Central memory CD8-positive, alpha-beta T cell (primary cell): ENCODE data around the gene ZAR1L.
"Not testable (repeated sequence)": the region's sequence is repeated elsewhere in the genome, so short reads cannot be mapped to it uniquely, and the experiment has no call there.

Source experiments
- ATAC-seq: fragments of 150-1000 bp; cut with Tn5 transposase; replicated peaks from 2 replicates; pipeline ENCODE4 v1.10.0; 2022; ENCODE audit warnings: mild to moderate bottlenecking, moderate FRiP score, moderate number of reproducible peaks; ENCODE audit not compliant: poor library complexity, severe bottlenecking; ENCODE audit errors: extremely low read depth
- DNase-seq, 2 donors: peaks; one replicate each; pipeline ENCODE4 v3.0.0; 2021; ENCODE audit warnings: low spot score in 2 of 2
- H3K27ac Mint-ChIP-seq: one replicate; pipeline ENCODE4 v1.8.0; 2022; ENCODE audit warnings: low read depth, mild to moderate bottlenecking, moderate library complexity, mixed read lengths
- H3K27me3 Mint-ChIP-seq: one replicate; pipeline ENCODE4 v1.8.0; 2022; ENCODE audit warnings: mixed read lengths
- H3K36me3 Mint-ChIP-seq: one replicate; pipeline ENCODE4 v1.8.0; 2022; ENCODE audit warnings: mild to moderate bottlenecking, moderate library complexity, mixed read lengths; ENCODE audit not compliant: insufficient read depth
- H3K4me1 Mint-ChIP-seq: one replicate; pipeline ENCODE4 v1.8.0; 2022; ENCODE audit warnings: mixed read lengths
- H3K4me3 Mint-ChIP-seq: one replicate; pipeline ENCODE4 v1.8.0; 2022; ENCODE audit warnings: mild to moderate bottlenecking, moderate library complexity, mixed read lengths
- H3K9me3 Mint-ChIP-seq: one replicate; pipeline ENCODE4 v1.8.0; 2022; ENCODE audit warnings: mixed read lengths

The ZAR1L gene

DNA sequence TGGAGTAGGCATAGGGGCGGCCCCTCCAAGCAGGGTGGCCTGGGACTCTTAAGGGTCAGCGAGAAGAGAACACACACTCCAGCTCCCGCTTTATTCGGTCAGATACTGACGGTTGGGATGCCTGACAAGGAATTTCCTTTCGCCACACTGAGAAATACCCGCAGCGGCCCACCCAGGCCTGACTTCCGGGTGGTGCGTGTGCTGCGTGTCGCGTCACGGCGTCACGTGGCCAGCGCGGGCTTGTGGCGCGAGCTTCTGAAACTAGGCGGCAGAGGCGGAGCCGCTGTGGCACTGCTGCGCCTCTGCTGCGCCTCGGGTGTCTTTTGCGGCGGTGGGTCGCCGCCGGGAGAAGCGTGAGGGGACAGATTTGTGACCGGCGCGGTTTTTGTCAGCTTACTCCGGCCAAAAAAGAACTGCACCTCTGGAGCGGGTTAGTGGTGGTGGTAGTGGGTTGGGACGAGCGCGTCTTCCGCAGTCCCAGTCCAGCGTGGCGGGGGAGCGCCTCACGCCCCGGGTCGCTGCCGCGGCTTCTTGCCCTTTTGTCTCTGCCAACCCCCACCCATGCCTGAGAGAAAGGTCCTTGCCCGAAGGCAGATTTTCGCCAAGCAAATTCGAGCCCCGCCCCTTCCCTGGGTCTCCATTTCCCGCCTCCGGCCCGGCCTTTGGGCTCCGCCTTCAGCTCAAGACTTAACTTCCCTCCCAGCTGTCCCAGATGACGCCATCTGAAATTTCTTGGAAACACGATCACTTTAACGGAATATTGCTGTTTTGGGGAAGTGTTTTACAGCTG lies at the start of gene ZAR1L, which contains the start of gene BRCA2:
Gene ZAR1L (minus strand): TSS at position 126 of the 790 bp plus-strand sequence. CDS start 3,438 bp downstream, outside the sequence.
Gene BRCA2 (plus strand): TSS at position 271 of the 790 bp plus-strand sequence. CDS start 953 bp downstream, outside the sequence.
- DNase-seq (peak; percentile 78), ATAC-seq (peak; percentile 96)
- no peaks in the 10 kb centered on the region for H3K27me3 Mint-ChIP-seq
- peaks cover 18% of the 10 kb centered on the region for H3K36me3 Mint-ChIP-seq
- no peaks in the 10 kb centered on the region for H3K9me3 Mint-ChIP-seq
- H3K27ac Mint-ChIP-seq: peak within 1 kb of the TSS; percentile 98
- H3K4me3 Mint-ChIP-seq: peak within 1 kb of the TSS; percentile 91
- peaks cover 10% of the 10 kb centered on the region for H3K4me1 Mint-ChIP-seq

DNA sequence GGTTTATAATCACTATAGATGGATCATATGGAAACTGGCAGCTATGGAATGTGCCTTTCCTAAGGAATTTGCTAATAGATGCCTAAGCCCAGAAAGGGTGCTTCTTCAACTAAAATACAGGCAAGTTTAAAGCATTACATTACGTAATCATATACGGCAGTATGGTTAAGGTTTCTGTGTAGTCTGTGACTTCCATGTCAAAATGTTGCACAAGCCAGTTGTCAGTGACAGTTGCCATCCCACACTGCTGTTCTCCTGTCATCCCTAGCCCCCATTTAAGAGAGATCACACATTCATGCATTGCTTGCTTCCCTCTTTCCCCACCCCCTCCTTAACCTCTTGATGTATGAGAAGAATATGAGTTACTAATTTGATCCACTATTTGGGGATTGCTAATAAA lies 47.4 kb upstream of the ZAR1L start:
- DNase-seq (no peak), ATAC-seq (no peak)
- Mint-ChIP-seq H3K4me3 (no peak overlapping the region), H3K9me3 (no peaks in the 10 kb centered on the region), H3K27ac (no peak overlapping the region), H3K36me3 (peaks cover 1% of the 10 kb centered on the region), H3K27me3 (no peaks in the 10 kb centered on the region), H3K4me1 (no peaks in the 10 kb centered on the region)

- H3K4me3 Mint-ChIP-seq, ATAC-seq, H3K36me3 Mint-ChIP-seq, H3K27ac Mint-ChIP-seq, H3K9me3 Mint-ChIP-seq, DNase-seq, H3K4me1 Mint-ChIP-seq, H3K27me3 Mint-ChIP-seq: not testable (repeated sequence)
Observed at GRCh38 chr13:32355935-32356334, 40.8 kb upstream of the ZAR1L start.

GRCh38 chr13:32354040-32354439 lies 38.9 kb upstream of the ZAR1L start:
- Mint-ChIP-seq H3K27me3 (no peaks in the 10 kb centered on the region), H3K36me3 (peaks cover 5% of the 10 kb centered on the region), H3K4me1 (no peaks in the 10 kb centered on the region), H3K9me3 (no peaks in the 10 kb centered on the region), H3K27ac (no peak overlapping the region), H3K4me3 (no peak overlapping the region)
- DNase-seq (no peak), ATAC-seq (no peak)

DNA sequence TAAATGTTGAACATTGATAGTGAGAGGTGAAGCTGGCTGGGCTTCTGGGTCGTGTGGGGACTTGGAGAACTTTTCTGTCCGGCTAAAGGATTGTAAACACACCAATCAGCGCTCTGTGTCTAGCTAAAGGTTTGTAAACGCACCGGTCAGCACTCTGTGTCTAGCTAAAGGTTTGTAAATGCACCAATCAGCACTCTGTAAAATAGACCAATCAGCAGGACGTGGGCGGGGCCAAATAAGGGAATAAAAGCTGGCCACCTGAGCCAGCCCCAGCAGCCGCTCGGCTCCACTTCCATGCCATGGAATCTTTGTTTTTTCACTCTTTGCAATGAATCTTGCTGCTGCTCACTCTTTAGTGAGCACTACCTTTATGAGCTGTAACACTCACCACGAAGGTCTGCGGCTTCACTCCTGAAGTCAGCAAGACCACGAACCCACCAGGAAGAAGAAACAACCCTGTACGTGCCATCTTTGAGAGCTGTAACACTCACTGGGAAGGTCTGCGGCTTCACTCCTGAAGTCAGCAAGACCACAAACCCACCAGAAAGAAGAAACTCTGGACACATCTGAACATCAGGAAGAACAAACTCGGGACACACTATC lies 35.8 kb upstream of the ZAR1L start:
- H3K36me3 Mint-ChIP-seq, DNase-seq, ATAC-seq, H3K27me3 Mint-ChIP-seq, H3K4me1 Mint-ChIP-seq, H3K4me3 Mint-ChIP-seq, H3K9me3 Mint-ChIP-seq, H3K27ac Mint-ChIP-seq: not testable (repeated sequence)

- DNase-seq: no peak
- Mint-ChIP-seq H3K4me3 (no peak overlapping the region), H3K4me1 (no peaks in the 10 kb centered on the region), H3K27ac (no peak overlapping the region), H3K9me3 (no peaks in the 10 kb centered on the region), H3K36me3 (peaks cover 7% of the 10 kb centered on the region), H3K27me3 (no peaks in the 10 kb centered on the region)
- ATAC-seq: no peak
Observed at GRCh38 chr13:32347651-32348050, 32.5 kb upstream of the ZAR1L start.

DNA sequence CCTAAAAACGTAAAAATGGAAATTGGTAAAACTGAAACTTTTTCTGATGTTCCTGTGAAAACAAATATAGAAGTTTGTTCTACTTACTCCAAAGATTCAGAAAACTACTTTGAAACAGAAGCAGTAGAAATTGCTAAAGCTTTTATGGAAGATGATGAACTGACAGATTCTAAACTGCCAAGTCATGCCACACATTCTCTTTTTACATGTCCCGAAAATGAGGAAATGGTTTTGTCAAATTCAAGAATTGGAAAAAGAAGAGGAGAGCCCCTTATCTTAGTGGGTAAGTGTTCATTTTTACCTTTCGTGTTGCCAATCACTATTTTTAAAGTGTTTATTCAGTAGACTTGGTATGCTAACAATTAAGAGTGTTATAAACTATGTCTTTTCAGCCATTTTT lies 25.8 kb upstream of the ZAR1L start:
- no peak overlapping the region for H3K4me3 Mint-ChIP-seq
- no peaks in the 10 kb centered on the region for H3K9me3 Mint-ChIP-seq
- ATAC-seq (no peak), DNase-seq (no peak)
- H3K36me3 Mint-ChIP-seq: peaks cover 2% of the 10 kb centered on the region
- no peak overlapping the region for H3K27ac Mint-ChIP-seq
- H3K27me3 Mint-ChIP-seq: no peaks in the 10 kb centered on the region
- no peaks in the 10 kb centered on the region for H3K4me1 Mint-ChIP-seq

GRCh38 chr13:32334671-32335070 lies 19.5 kb upstream of the ZAR1L start:
- Mint-ChIP-seq H3K27me3 (no peaks in the 10 kb centered on the region), H3K27ac (no peak overlapping the region), H3K9me3 (no peaks in the 10 kb centered on the region), H3K4me1 (no peaks in the 10 kb centered on the region), H3K36me3 (peaks cover 5% of the 10 kb centered on the region), H3K4me3 (no peak overlapping the region)
- no peak for DNase-seq
- no peak for ATAC-seq

DNA sequence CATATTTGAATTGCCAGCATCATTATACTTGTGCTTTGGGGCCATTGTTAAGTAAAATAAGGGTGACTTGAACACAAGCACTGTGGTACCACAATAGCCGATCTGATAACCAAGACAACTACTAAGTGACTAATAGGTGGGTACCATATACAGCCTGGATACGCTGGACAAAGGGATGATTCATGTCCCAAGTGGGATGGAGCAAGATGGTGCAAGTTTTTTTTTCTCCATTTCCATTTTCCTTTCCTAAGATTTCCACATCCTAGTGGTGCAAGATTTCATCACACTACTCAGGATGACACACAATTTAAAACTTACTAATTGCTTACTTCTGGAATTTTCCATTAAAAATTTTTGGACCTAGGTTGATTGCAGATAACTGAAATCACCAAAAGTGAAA lies 15.3 kb upstream of the ZAR1L start:
- ATAC-seq (no peak), DNase-seq (no peak)
- peaks cover 5% of the 10 kb centered on the region for H3K36me3 Mint-ChIP-seq
- H3K9me3 Mint-ChIP-seq: no peaks in the 10 kb centered on the region
- no peaks in the 10 kb centered on the region for H3K27me3 Mint-ChIP-seq
- no peak overlapping the region for H3K27ac Mint-ChIP-seq
- H3K4me1 Mint-ChIP-seq: no peaks in the 10 kb centered on the region
- H3K4me3 Mint-ChIP-seq: no peak overlapping the region

GRCh38 chr13:32323912-32324311 lies 8.7 kb upstream of the ZAR1L start:
- no peak overlapping the region for H3K27ac Mint-ChIP-seq
- H3K9me3 Mint-ChIP-seq: no peaks in the 10 kb centered on the region
- DNase-seq (no peak), ATAC-seq (no peak)
- no peak overlapping the region for H3K4me3 Mint-ChIP-seq
- H3K4me1 Mint-ChIP-seq: no peaks in the 10 kb centered on the region
- H3K27me3 Mint-ChIP-seq: no peaks in the 10 kb centered on the region
- peaks cover 4% of the 10 kb centered on the region for H3K36me3 Mint-ChIP-seq

GRCh38 chr13:32320528-32320927 lies 5.4 kb upstream of the ZAR1L start:
- H3K4me1 Mint-ChIP-seq: no peaks in the 10 kb centered on the region
- no peaks in the 10 kb centered on the region for H3K9me3 Mint-ChIP-seq
- ATAC-seq: no peak
- H3K27ac Mint-ChIP-seq: no peak overlapping the region
- no peak overlapping the region for H3K4me3 Mint-ChIP-seq
- H3K27me3 Mint-ChIP-seq: no peaks in the 10 kb centered on the region
- no peak for DNase-seq
- peaks cover 9% of the 10 kb centered on the region for H3K36me3 Mint-ChIP-seq

GRCh38 chr13:32317716-32318465 lies 2.7 kb upstream of the ZAR1L start:
- Mint-ChIP-seq H3K4me3 (no peak overlapping the region), H3K36me3 (peaks cover 18% of the 10 kb centered on the region), H3K4me1 (peaks cover 10% of the 10 kb centered on the region), H3K9me3 (no peaks in the 10 kb centered on the region), H3K27ac (no peak overlapping the region), H3K27me3 (no peaks in the 10 kb centered on the region)
- no peak for ATAC-seq
- no peak for DNase-seq
